Panc1 (cell line): ENCODE measurements around the gene LY86. TPM values are rescaled to one million over a fixed set of nuclear protein-coding genes. Genes with fewer than 3 reads are reported as not detected.

ENCODE experiments used
- ATAC-seq: fragments of 200-7000 bp; cut with Tn5 transposase; 2 replicates; pipeline ENCODE4 v1.9.1; 2020; ENCODE audit warnings: mild to moderate bottlenecking, moderate library complexity
- BruUV-seq: library from RNA; stranded (reverse); fragments of 400-500 nt; replicated peaks from 2 replicates; lab custom pipeline; 2021; lab: Mats Ljungman, UMichigan
- CTCF ChIA-PET: fragments of 300-600 bp; sonication (Branson Sonifier 250); formaldehyde crosslinking; loops from one replicate; lab custom pipeline; 2022; ENCODE audit warnings: antibody characterized with exemption; lab: Charles Lee
- POLR2A ChIA-PET: fragments of 300-600 bp; sonication (Branson Sonifier 250); formaldehyde crosslinking; loops from one replicate; lab custom pipeline; 2022; ENCODE audit warnings: antibody characterized with exemption; lab: Charles Lee
- DNase-seq: peaks from one replicate; pipeline ENCODE4 v3.0.0-alpha.2; 2010; ENCODE audit warnings: low read depth, low spot score
- H3K27ac ChIP-seq: 2 replicates; pipeline ENCODE4 v1.5.1; 2011; ENCODE audit warnings: mild to moderate bottlenecking, low read length, inconsistent platforms
- H3K27me3 ChIP-seq: fragments of 200-500 bp; sonication (Bioruptor generic); 2 replicates; pipeline ENCODE4 v1.6.0; 2014; ENCODE audit warnings: low read length, inconsistent platforms; ENCODE audit not compliant: control insufficient read depth, insufficient read depth
- H3K36me3 ChIP-seq: fragments of 200-500 bp; sonication (Bioruptor generic); 2 replicates; pipeline ENCODE4 v1.5.1; 2014; ENCODE audit warnings: inconsistent platforms, mild to moderate bottlenecking, low read length, moderate library complexity; ENCODE audit not compliant: control insufficient read depth, insufficient read depth
- H3K4me1 ChIP-seq: 2 replicates; pipeline ENCODE4 v1.5.1; 2011; ENCODE audit warnings: inconsistent platforms, mild to moderate bottlenecking, low read length, moderate library complexity; ENCODE audit not compliant: control insufficient read depth, insufficient read depth
- H3K4me3 ChIP-seq, 2 experiments: 2 replicates each; pipeline ENCODE4 v1.5.1; 2011 to 2012; ENCODE audit warnings: low read depth in 2 of 2, low read length in 2 of 2, mild to moderate bottlenecking in 2 of 2, inconsistent platforms in 1 of 2, moderate library complexity in 1 of 2
- H3K9me3 ChIP-seq: fragments of 200-500 bp; sonication (Bioruptor generic); 2 replicates; pipeline ENCODE4 v1.5.1; 2014; ENCODE audit warnings: low read depth, mild to moderate bottlenecking, inconsistent platforms, low read length, moderate library complexity; ENCODE audit not compliant: control insufficient read depth, insufficient read depth
- POLR2AphosphoS5 ChIP-seq: IDR thresholded peaks from 2 replicates; pipeline ENCODE4 v1.6.1; 2012; ENCODE audit warnings: mild to moderate bottlenecking, low read depth, low read length, moderate library complexity
- SIN3A ChIP-seq: IDR thresholded peaks from 2 replicates; pipeline ENCODE4 v1.6.1; 2012; ENCODE audit warnings: low read depth, mild to moderate bottlenecking, low read length, moderate library complexity, borderline replicate concordance; ENCODE audit not compliant: insufficient read depth
- TCF7L2 ChIP-seq: IDR thresholded peaks from 2 replicates; pipeline ENCODE4 v1.6.1; 2011; ENCODE audit warnings: mild to moderate bottlenecking, low read depth, low read length, inconsistent platforms
- in situ Hi-C: cut with HindIII; loops from 2 replicates; pipeline ENCODE4 v1.10.0; 2016; ENCODE audit warnings: low sequenced_read_pairs, low pct_unique_long_range_greater_than_20kb
- intact Hi-C: fragments of 100-400 bp; cut with micrococcal nuclease; formaldehyde crosslinking; loops from one replicate; pipeline ENCODE4 v1.10.0; 2022; ENCODE audit not compliant: unreplicated experiment
- total RNA-seq: library from RNA; stranded (reverse); gene quantifications from one replicate; pipeline ENCODE4 v1.2.1, GENCODE V29; 2021; ENCODE audit not compliant: unreplicated experiment
- TF ChIP-seq, protein P1 (sequence below), 2 experiments: IDR thresholded peaks; 2 replicates each; pipeline ENCODE4 v1.6.1; 2011 to 2012; ENCODE audit warnings: low read depth in 2 of 2, control low read depth in 1 of 2, low read length in 1 of 2, mild to moderate bottlenecking in 1 of 2, moderate library complexity in 1 of 2; ENCODE audit not compliant: insufficient read depth in 1 of 2
- TF ChIP-seq, protein P2 (sequence below): fragments of 450-650 bp; IDR thresholded peaks from 2 replicates; pipeline ENCODE4 v1.5.1; 2017; ENCODE audit warnings: mild to moderate bottlenecking

LY86 gene
- total RNA-seq, 1 experiment from 2014 or later, result not detected

DNA sequence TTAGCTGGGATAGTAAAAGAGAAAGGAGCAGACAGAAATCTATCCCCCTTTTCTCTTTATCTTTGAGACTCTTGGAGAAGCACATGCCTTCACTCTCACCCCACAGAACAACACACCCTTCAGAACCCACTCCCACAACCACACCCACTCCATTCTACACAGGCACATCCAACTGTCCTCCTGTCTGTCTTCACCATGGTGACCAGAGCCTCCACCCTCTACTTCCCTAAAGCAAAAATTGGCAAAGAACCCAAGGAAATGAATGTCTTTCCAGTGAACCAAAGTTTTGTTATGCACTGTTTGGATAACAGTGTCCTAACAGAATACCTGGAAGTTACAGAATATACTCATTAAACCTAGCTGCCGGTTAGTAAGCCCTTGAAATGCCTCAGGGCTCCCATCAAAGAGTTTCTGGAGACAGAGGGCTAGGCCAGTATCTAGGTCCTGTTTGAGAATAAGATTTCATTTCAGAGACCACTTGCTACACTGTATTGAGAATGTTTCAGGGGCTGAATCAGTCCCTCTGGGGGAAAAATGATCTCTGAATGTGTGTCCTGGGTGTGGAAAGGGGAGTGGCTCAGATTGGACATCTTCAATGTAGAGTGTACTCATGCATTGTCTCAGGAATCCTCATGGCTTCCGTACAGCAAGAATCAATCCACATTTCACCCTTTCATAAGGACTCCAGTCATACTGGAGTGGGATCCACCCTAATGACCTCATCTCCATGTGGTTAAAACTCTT is 101.1 kb downstream of the LY86 start:
- in situ Hi-C loops, result no loop called here
- H3K4me3 ChIP-seq, result no peak overlapping the region
- peaks cover 7% of the 10 kb centered on the region; the same call in 1 of the 2 replicates for H3K4me1 ChIP-seq
- H3K27me3 ChIP-seq, result no peaks in the 10 kb centered on the region
- TF ChIP-seq SIN3A (no peak), POLR2AphosphoS5 (no peak), TCF7L2 (no peak)
- TF ChIP-seq, protein P1, sequence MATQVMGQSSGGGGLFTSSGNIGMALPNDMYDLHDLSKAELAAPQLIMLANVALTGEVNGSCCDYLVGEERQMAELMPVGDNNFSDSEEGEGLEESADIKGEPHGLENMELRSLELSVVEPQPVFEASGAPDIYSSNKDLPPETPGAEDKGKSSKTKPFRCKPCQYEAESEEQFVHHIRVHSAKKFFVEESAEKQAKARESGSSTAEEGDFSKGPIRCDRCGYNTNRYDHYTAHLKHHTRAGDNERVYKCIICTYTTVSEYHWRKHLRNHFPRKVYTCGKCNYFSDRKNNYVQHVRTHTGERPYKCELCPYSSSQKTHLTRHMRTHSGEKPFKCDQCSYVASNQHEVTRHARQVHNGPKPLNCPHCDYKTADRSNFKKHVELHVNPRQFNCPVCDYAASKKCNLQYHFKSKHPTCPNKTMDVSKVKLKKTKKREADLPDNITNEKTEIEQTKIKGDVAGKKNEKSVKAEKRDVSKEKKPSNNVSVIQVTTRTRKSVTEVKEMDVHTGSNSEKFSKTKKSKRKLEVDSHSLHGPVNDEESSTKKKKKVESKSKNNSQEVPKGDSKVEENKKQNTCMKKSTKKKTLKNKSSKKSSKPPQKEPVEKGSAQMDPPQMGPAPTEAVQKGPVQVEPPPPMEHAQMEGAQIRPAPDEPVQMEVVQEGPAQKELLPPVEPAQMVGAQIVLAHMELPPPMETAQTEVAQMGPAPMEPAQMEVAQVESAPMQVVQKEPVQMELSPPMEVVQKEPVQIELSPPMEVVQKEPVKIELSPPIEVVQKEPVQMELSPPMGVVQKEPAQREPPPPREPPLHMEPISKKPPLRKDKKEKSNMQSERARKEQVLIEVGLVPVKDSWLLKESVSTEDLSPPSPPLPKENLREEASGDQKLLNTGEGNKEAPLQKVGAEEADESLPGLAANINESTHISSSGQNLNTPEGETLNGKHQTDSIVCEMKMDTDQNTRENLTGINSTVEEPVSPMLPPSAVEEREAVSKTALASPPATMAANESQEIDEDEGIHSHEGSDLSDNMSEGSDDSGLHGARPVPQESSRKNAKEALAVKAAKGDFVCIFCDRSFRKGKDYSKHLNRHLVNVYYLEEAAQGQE (IDR thresholded peaks at IDR 0.05; ENCODE audit: insufficient read depth in 1 of 2, low read depth in 2 of 2, low read length in 1 of 2), result no peak
- TF ChIP-seq, protein P2, sequence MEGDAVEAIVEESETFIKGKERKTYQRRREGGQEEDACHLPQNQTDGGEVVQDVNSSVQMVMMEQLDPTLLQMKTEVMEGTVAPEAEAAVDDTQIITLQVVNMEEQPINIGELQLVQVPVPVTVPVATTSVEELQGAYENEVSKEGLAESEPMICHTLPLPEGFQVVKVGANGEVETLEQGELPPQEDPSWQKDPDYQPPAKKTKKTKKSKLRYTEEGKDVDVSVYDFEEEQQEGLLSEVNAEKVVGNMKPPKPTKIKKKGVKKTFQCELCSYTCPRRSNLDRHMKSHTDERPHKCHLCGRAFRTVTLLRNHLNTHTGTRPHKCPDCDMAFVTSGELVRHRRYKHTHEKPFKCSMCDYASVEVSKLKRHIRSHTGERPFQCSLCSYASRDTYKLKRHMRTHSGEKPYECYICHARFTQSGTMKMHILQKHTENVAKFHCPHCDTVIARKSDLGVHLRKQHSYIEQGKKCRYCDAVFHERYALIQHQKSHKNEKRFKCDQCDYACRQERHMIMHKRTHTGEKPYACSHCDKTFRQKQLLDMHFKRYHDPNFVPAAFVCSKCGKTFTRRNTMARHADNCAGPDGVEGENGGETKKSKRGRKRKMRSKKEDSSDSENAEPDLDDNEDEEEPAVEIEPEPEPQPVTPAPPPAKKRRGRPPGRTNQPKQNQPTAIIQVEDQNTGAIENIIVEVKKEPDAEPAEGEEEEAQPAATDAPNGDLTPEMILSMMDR, result no peak
- no peak for DNase-seq
- H3K27ac ChIP-seq, result no peak overlapping the region
- ChIA-PET POLR2A (no interaction called here), CTCF (no interaction called here)
- no TSS peak for BruUV-seq
- ATAC-seq, result no peak
- H3K36me3 ChIP-seq, result no peaks in the 10 kb centered on the region; the same call in 1 of the 2 replicates
- intact Hi-C loops, result no loop called here
- no peaks in the 10 kb centered on the region for H3K9me3 ChIP-seq

DNA sequence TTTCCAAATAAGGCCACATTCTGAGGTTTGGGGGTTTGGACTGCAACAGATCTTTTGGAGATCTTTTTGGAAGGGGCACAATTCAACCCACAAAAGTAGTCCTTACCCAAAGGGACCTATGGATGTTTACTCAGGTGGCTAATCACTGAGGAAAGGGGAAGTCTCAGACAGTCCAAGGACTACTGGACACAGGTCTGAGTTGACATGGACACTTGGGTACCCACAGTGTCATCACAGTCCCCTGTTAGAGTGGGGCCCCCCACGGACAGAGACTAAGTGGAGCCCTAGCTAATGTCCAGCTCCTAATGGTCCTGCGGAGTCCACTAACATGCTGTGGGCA is 101.6 kb downstream of the LY86 start:
- in situ Hi-C loops (no loop called here), intact Hi-C loops (no loop called here)
- no TSS peak for BruUV-seq
- DNase-seq, result no peak
- ChIA-PET CTCF (no interaction called here), POLR2A (no interaction called here)
- Histone ChIP-seq H3K27me3 (no peaks in the 10 kb centered on the region), H3K4me3 (no peak overlapping the region), H3K27ac (no peak overlapping the region), H3K9me3 (no peaks in the 10 kb centered on the region), H3K4me1 (peaks cover 7% of the 10 kb centered on the region; the same call in 1 of the 2 replicates), H3K36me3 (no peaks in the 10 kb centered on the region; the same call in 1 of the 2 replicates)
- TF ChIP-seq, protein P2, result no peak
- no peak for ATAC-seq
